ENCODE results near the gene KCNIP4.
A peak's percentile ranks its signal among the peaks of the same experiment; 100 is the strongest.
"Not testable (repeated sequence)": the region's sequence is repeated elsewhere in the genome, so short reads cannot be mapped to it uniquely, and the experiment has no call there.

KCNIP4 gene

DNA sequence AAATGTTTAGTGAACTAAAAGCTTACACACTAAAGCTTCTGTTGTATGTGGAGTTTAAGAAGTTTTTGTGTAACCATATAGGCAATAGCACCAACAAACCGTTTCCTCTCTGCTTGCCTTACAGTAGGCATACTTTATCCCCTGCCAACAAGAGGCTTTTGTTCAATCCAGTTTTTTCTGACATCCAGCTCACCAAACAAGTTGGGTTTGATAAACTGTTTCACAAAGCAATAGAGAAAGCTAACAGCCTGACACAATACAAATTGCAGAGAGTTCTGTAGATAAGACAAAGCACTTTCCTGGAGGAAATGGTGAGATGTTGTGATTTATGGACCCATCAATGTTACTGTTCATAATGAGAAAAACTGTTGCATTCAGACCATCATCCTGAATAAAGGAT, 1194.5 kb downstream of the KCNIP4 start:
- DNase-seq (ENCODE audit: low spot score), result no peak

DNA sequence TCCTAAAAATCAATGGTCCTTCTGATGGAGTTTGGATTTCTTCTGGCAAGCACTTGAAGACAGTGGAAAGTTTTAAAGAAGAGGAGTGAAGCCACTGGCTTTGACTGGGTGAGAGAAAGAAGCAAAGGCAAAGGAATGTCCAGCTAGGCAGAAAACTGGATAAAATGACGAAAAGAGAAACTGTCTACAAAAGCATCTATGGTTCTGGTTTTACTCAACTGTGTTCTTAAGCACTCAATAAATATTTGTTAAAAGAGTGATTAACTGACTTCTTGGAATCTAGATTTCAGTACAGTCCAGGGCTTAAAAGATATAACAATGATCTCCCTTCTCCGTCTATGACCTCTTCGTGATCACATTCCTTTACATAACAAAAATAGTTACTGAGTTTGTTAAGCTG, 1195.9 kb downstream of the KCNIP4 start:
- DNase-seq (ENCODE audit: low spot score), result no peak

DNA sequence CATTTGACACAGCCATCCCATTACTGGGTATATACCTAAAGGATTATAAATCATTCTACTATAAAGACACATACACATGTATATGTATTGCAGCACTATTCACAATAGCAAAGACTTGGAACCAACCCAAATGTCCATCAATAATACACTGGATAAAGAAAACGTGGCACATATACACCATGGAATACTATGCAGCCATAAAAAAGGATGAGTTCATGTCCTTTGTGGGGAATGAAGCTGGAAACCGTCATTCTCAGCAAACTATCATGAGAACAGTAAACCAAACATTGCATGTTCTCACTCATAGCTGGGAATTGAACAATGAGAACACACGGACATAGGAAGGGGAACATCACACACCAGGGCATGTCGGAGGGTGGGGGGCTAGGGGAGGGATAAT, 1202.6 kb downstream of the KCNIP4 start:
- DNase-seq (ENCODE audit: low spot score), result not testable (repeated sequence)

DNA sequence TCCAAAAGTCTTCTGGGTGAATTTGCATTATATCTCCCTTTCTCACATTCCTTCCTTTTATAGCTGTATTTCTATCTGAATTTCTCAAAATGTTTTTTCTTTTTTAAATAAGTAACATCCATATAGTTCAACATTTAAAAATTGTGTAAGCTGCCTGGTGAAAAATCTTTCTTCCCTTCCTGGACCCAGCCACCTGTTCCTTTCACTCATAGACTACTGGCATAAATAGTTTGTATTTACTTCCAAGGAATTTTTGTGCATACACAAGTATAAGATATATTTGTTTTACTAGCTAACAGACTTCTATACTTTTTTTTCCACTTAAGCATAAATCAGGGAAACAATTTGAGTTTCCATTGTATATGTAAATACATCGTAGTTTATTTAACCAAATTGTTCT, 1212.6 kb downstream of the KCNIP4 start:
- DNase-seq (ENCODE audit: low spot score), result no peak

DNA sequence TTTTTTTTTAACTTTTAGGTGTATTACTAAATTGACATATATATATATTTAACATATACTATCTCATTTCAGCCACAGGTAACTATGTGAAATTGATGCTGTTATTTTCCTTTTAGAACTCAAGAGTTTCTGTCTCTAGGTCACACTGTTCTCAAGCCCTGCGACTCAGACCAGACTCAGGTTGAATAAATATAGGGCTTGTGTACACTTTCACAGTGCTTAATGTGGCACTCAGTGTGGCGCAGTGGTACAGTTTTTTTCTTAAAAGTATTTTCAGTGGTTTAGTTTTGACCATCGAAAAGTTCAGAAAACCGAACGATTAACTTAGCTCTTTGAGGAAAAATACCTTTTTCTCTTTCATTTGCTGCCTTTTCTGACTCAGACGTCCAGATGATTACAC, 1223.7 kb downstream of the KCNIP4 start:
- no peak for DNase-seq (ENCODE audit: low spot score)

DNA sequence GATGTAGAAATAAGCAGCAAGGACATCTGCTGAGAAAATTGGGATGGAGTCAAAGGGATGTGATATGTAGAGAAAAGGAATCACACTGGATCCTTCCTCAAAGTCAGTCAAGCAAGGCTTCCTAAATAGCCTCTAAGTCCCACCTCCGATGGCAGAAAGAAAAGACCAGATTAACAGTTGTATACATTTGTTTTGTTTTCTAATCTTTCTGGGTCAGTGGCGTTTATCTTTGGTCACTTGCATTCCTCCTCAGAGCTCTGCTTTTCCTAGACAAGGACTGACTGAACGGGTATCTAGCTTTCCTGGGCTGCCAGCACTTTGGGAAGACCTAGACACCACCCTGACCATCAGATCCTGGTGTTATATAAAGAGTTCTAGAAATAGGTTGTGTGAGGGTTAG, 1225.1 kb downstream of the KCNIP4 start:
- DNase-seq (ENCODE audit: low spot score), result no peak

DNA sequence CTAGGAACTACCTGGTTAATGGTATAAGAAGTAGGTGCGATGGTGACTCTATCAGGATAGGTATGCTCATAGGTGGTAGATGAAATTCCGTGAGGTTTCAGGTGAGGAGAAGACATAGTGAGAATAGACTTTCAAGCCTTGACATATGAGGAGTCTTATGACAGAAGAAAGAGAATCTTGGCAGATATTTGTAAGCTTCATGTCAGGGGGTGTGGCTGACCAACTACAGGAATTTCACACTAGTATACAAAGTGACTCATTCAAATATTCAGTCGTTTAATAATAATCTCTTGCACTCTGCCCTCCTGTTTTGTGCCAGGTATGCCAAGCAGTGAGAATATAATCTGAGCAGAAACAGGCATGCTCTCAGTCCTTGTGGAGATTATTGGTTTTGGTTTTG, 1225.6 kb downstream of the KCNIP4 start:
- DNase-seq (ENCODE audit: low spot score), result peak; percentile 9

DNA sequence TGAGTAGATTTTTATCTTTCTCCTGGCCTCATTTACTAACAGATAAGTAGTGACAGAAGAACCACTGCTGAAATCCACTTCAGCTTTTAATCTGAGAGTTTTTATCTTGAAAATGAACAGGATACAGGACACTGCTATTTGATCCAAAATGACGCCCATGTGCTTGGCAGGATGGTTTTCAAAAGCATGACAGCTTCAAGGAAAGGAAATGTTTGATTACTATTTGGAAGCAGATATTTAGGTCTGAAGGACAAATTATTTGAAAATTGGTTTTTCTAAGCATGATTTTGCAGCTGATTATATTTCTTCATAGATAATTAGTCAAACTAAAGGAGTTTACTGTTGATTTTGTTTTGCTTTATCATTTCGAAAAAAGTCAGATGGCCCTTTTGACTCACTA, 1237.2 kb downstream of the KCNIP4 start:
- DNase-seq (ENCODE audit: low spot score), result no peak

DNA sequence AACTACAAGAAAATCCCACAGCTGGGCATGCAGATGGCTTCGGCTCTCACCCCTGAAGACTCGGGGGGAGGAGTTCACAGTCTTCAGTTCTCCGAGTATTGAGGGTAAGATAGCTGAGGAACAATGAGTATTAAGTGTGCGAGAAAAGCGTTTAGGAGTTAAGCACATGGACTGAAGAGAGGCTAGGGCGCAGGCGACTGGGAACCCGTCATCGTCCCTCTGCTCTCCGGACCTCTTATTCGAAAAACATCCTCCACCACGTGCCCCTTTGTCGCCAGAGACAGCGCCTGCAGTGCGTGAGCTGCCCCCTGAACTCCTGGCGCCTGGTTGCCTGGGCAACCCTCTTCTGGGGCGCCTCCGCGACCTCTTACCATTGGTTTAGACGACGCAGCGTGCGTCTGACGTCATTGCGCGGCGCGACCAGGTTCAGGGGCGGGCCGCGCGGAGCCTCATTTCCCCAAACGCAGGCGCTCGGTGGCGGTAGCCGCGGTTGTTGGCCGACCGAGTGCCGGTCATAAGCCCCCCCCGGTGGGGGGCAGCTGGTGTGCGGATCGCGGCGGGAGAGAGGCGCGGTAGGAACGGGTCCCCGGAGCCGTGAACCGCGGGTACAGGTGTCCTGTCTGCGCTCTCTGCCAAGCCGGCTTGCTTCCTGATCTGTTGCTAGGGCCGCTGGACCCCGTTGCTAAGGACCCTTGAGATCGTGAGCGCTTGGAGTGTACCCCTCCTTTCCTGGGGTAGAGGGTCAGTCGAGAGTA, 1248.4 kb downstream of the KCNIP4 start, which contains the start of gene PACRGL:
Gene PACRGL (plus strand): TSS at position 452 of the 755 bp plus-strand sequence. CDS start 4,024 bp downstream, outside the sequence.
- DNase-seq (ENCODE audit: low spot score), result peak; percentile 95

DNA sequence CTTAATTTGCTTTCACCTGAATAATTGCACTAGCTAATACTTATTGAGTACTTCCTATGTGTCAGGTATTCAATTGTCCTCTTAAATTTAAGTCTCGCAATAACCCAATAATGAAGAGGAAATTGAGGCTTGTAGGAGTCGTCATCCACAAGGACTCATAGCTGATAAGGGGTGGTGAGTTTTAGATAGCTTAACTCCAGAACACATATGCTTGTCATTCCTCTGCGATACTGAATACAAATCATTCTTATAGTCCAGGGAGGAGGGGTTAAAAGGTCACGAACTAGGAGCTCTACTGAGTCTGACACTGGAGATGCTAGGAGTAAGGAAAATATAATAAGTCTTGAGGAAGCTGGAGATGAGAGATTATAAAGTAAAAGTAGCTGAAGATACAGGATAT, 1249.8 kb downstream of the KCNIP4 start:
- no peak for DNase-seq (ENCODE audit: low spot score)

DNA sequence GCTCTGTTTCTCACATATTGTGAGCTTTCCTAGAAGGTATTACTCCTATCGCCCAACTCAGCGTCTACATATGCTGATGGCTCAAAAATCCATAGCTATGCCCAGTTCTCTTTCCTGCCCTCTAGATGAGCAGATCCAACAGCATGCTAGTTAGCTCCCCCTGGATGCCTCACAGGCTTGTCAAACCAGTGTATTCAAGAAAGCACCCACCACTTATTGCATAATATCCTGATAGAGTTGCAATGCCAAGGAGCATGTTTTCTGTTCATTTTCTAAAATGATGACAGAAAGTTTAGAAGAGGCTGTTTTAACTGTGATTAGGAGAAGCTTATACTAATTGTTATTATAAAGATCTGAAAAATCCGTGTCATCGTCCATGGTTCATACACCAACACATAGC, 1250.2 kb downstream of the KCNIP4 start:
- no peak for DNase-seq (ENCODE audit: low spot score)

DNA sequence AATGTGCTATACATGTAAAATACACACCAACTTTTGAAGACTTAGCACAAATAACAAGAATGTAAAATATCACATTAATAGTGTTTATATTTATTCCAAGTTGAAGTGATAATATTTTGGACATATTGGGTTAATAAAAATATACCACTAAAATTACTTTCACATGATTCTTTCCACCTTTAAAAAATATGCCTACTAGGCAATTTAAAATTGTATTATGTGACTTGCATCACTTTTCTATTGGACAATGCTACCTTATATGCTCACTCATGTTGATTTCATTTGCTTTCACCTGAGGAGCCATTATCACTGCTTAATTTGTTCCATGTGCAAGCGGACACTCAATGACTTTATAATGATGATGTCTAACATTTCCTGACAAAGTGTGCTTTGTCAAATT, 1251.8 kb downstream of the KCNIP4 start:
- DNase-seq (ENCODE audit: low spot score), result no peak

DNA sequence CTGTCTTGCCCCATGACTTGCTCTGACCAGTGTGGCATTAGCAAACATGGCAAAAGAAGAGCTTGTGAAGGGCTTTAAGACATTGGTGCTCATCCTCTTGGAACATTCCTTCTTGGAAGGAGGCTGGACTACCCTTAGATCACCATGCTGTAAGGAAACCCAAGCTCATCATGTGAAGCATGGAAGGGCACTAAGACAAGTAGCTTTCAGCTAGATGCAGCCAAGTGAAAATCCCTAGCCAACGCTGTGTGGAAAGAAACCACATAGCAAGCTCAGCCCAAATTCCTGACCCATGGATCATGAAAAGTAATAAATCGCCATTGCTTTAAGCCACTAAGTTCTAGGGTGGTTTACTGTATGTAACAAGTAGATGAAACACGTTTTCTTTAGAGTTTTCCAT, 1260.7 kb downstream of the KCNIP4 start:
- peak; percentile 98 for DNase-seq (ENCODE audit: low spot score)

DNA sequence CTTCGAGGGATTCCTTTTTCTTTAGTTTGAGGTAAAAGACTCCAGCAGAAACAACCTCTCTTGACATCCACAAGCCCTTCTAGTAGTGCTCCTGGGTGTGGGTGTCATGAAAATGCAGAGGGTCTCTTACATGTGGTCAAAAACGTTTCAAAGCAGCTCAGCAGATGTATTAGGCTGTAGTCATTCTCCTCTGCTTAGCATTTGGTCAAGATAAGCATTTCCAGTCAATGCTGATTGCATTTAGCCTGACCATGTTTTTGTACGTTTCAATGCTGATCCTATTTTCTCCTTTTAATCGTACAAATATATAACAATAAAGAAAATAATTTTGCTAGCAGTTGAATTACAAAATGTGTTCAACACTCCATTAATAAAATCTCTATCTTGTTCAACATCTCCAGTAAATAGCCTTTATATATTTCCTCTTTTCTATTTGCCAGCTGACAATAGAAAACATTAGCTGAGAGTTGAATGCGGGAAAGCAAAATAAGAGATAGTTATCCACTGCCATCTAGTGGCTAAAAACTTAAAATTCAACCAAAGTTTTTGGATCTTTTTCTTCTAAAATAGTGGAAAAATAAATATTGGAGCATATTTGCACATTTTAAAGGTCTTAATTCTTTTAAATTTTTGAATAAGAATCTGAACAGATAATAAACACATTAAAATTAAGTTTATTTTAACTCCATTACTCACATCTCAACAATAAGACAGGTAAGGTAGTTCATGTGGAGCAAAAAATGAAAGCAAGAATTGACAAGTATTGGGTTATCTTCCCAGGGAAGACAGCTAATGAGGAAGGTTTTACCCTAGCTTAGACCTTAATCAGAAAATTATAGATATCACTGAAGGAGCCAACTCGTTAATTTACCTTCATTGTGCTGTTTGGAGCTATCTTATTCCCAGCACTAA, 1263.5 kb downstream of the KCNIP4 start:
- peak; percentile 44 for DNase-seq (ENCODE audit: low spot score)

DNA sequence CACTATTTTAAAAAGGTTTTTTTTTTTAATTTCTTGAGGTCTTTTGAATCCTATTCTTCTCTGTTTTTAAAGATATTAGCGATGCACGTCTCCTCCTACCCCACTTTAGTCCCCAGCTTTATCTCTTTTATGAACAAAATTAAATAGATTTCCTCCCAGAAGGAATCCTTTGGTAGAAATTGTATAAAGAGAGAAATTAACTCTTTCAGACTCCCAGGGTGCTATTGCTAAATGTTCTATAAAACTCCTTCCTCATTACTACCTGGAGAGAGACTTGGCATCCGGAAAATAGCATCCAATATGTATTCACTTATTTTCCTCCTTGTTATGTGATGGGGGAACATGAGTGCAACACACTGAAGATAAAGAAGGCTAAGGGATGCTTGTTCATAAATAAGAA, 1264.8 kb downstream of the KCNIP4 start:
- no peak for DNase-seq (ENCODE audit: low spot score)

DNA sequence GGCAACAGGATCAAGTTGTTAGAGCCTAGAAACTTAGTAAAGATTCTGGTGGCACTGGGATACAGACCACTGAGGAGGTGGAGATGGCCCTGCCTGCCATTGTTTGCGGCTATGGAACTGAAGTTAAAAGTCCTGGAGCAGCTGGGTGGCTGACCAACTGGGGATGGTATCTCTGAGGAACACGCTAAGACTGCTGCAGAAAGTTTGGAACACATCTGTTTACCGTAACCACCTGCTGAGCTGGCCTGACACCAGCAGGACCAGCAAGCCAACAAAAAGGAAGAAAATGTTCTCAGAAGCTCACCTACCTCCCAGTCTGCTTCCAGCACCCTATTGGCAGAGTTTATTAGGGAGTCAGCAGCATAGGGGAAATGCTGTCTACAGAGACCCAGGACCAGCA, 1265.7 kb downstream of the KCNIP4 start:
- DNase-seq (ENCODE audit: low spot score), result no peak

DNA sequence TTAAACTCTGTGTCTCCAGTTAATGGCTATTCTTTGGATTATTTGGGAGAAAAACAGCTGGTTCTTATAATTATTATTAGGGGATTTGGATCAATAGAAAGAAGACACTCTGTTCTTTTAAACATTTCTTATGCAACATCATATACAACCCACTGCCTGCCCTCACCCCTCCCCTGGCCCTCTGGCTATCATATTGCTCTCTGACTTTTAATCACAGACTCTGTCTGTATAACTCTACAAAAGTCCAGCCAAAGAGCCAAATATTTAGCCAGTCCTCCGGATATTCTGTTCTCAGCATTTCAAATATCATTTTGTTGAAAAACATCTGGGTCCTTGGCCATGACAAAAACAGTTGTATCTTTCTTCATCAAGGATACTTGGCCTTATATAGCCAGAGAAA, 1267.3 kb downstream of the KCNIP4 start:
- DNase-seq (ENCODE audit: low spot score), result no peak

DNA sequence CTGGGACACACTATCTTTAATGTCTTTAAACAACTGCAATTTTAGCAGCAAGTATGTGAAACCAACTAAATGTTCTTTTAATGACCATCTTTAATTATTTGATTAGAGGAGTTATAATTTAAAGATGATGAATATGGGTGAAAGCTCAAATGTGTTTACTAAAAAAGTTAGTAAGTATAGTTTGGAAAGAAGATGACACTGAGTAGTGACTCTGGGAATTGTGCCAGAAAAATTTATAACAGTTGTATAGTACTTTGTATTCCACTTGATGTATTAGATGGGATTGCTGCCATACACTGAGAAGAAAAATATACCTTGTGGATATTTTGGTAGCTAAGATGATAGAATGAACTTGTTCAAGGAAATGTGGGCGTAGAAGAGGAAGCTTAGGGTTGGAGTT, 1267.8 kb downstream of the KCNIP4 start:
- no peak for DNase-seq (ENCODE audit: low spot score)

DNA sequence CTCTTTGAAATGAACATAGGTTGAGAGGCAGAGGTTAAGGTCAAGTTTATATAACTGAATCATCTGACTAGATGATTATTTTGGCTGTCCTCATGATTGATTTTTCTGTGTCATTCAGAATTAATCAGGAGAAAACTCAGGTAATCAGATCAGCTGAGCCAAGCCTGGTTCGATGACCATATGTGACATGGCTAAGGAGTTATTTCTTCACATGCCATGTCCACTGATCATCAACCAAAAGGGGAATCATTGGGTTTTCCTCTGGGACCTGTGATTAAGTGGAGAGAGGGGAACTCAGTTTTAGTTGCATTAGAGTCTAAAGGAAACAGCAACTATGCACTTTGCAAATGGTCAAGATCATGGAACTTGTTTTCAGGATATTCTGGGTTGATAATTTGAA, 1268.6 kb downstream of the KCNIP4 start:
- DNase-seq (ENCODE audit: low spot score), result peak; percentile 49

All from kidney tubule cell (primary cell).